HCT116 (cell line): ENCODE results near the gene NRSN1. TPM values are rescaled to one million over a fixed set of nuclear protein-coding genes. Genes with fewer than 3 reads are reported as not detected.

Experiments
- ATAC-seq: fragments of 200-7000 bp; cut with Tn5 transposase; 2 replicates; pipeline ENCODE4 v1.9.1; 2020; ENCODE audit warnings: mild to moderate bottlenecking, moderate library complexity
- BruUV-seq: library from RNA; stranded (reverse); fragments of 400-500 nt; replicated peaks from 2 replicates; lab custom pipeline; 2021; lab: Mats Ljungman, UMichigan
- CTCF ChIA-PET: fragments of 300-600 bp; sonication (Branson Sonifier 250); formaldehyde crosslinking; loops from one replicate; lab custom pipeline; 2021; ENCODE audit warnings: antibody characterized with exemption; lab: Charles Lee
- POLR2A ChIA-PET: fragments of 300-600, 350-600 bp; sonication (Branson Sonifier 250); formaldehyde crosslinking; loops from one replicate; lab custom pipeline; 2021; ENCODE audit warnings: antibody characterized with exemption; lab: Charles Lee
- RAD21 ChIA-PET, 2 experiments: fragments of 300-600 bp; sonication (Branson Sonifier 250); formaldehyde crosslinking; loops; one replicate each; lab custom pipeline; 2023; ENCODE audit warnings: low total read pairs in 2 of 2; ENCODE audit not compliant: uncharacterized antibody in 2 of 2, unreplicated experiment in 2 of 2, low non-redundant PET in 1 of 2; lab: Charles Lee
- DNase-seq: peaks from one replicate; pipeline ENCODE4 v3.0.0-alpha.2; 2010; ENCODE audit warnings: low read depth, low spot score
- H2AFZ ChIP-seq: fragments of 200-600 bp; shearing (Covaris generic), sonication (generic); 2 replicates; pipeline ENCODE4 v1.6.1; 2017; ENCODE audit warnings: low read depth, mixed run types, mixed read lengths, antibody characterized with exemption, low read length; ENCODE audit not compliant: poor library complexity, severe bottlenecking
- H3K27ac ChIP-seq: 2 replicates; pipeline ENCODE4 v1.5.1; 2012; ENCODE audit warnings: low read depth, low read length
- H3K27me3 ChIP-seq: fragments of 200-600 bp; sonication (generic); 2 replicates; pipeline ENCODE4 v1.6.1; 2016; ENCODE audit warnings: mixed run types, low read length, mixed read lengths; ENCODE audit not compliant: insufficient read depth
- H3K36me3 ChIP-seq, 2 experiments: fragments of 200-500 bp in 1 of 2; fragments of 200-600 bp in 1 of 2; sonication (Bioruptor generic) in 1 of 2; sonication (generic) in 1 of 2; 2 replicates each; pipeline versions ENCODE4 v1.5.1 to v1.6.1; 2014 to 2016; ENCODE audit warnings: low read length in 2 of 2, inconsistent platforms in 1 of 2, mixed read lengths in 1 of 2, mixed run types in 1 of 2; ENCODE audit not compliant: insufficient read depth in 2 of 2, control insufficient read depth in 1 of 2
- H3K4me1 ChIP-seq, 2 experiments: fragments of 200-600 bp in 1 of 2; sonication (generic) in 1 of 2; 2 replicates each; pipeline versions ENCODE4 v1.5.1 to v1.6.1; 2012 to 2017; ENCODE audit warnings: low read length in 2 of 2, inconsistent platforms in 1 of 2, mild to moderate bottlenecking in 1 of 2, mixed read lengths in 1 of 2, mixed run types in 1 of 2, moderate library complexity in 1 of 2; ENCODE audit not compliant: insufficient read depth in 2 of 2, control insufficient read depth in 1 of 2
- H3K4me2 ChIP-seq: fragments of 200-600 bp; sonication (generic); 2 replicates; pipeline ENCODE4 v1.6.1; 2017; ENCODE audit warnings: mixed run types, low read length, mixed read lengths
- H3K4me3 ChIP-seq, 2 experiments: fragments of 200-600 bp in 1 of 2; sonication (generic) in 1 of 2; replicated peaks in 1 of 2; 2 replicates each; pipeline ENCODE4 v1.5.1; 2011 to 2016; ENCODE audit warnings: low read length in 2 of 2, control low read depth in 1 of 2, low read depth in 1 of 2, mild to moderate bottlenecking in 1 of 2, mixed read lengths in 1 of 2, mixed run types in 1 of 2
- H3K79me2 ChIP-seq: fragments of 200-600 bp; sonication (generic); 2 replicates; pipeline ENCODE4 v1.6.1; 2017; ENCODE audit warnings: mild to moderate bottlenecking, mixed run types, low read length, moderate library complexity, mixed read lengths; ENCODE audit not compliant: insufficient read depth
- H3K9ac ChIP-seq: fragments of 200-600 bp; sonication (generic); 2 replicates; pipeline ENCODE4 v1.6.1; 2016; ENCODE audit warnings: low read length, mixed read lengths
- H3K9me2 ChIP-seq: fragments of 200-600 bp; sonication (generic), shearing (Covaris generic); 2 replicates; pipeline ENCODE4 v1.6.1; 2017; ENCODE audit warnings: mixed run types, mild to moderate bottlenecking, moderate library complexity; ENCODE audit not compliant: insufficient read depth
- H3K9me3 ChIP-seq, 2 experiments: fragments of 200-500 bp in 1 of 2; fragments of 200-600 bp in 1 of 2; sonication (Bioruptor generic) in 1 of 2; sonication (generic) in 1 of 2; 2 replicates each; pipeline ENCODE4 v1.6.1; 2014 to 2017; ENCODE audit warnings: low read length in 2 of 2, mixed read lengths in 2 of 2, inconsistent platforms in 1 of 2, low read depth in 1 of 2, mild to moderate bottlenecking in 1 of 2, mixed run types in 1 of 2, moderate library complexity in 1 of 2; ENCODE audit not compliant: control insufficient read depth in 1 of 2, insufficient read depth in 1 of 2
- H4K20me1 ChIP-seq: fragments of 200-600 bp; sonication (generic), shearing (Covaris generic); 2 replicates; pipeline ENCODE4 v1.6.1; 2017; ENCODE audit warnings: mixed run types, mild to moderate bottlenecking, moderate library complexity; ENCODE audit not compliant: insufficient read depth
- CBX3 ChIP-seq: IDR thresholded peaks from 2 replicates; pipeline ENCODE4 v1.6.1; 2012; ENCODE audit warnings: low read depth
- EGR1 ChIP-seq: IDR thresholded peaks from 2 replicates; pipeline ENCODE4 v1.6.1; 2012; ENCODE audit warnings: low read depth
- ELF1 ChIP-seq: IDR thresholded peaks from 2 replicates; pipeline ENCODE4 v1.6.1; 2012; ENCODE audit warnings: low read depth, borderline replicate concordance
- EZH2phosphoT487 ChIP-seq: fragments of 200-600 bp; IDR thresholded peaks from 2 replicates; pipeline ENCODE4 v1.6.1; 2018; ENCODE audit warnings: antibody characterized with exemption, borderline replicate concordance
- JUND ChIP-seq: IDR thresholded peaks from 2 replicates; pipeline ENCODE4 v1.6.1; 2012
- POLR2A ChIP-seq: IDR thresholded peaks from 2 replicates; pipeline ENCODE4 v1.7.0; 2011; ENCODE audit warnings: borderline replicate concordance; ENCODE audit not compliant: insufficient read depth, insufficient read length; ENCODE audit errors: extremely low read depth
- RAD21 ChIP-seq: IDR thresholded peaks from 2 replicates; pipeline ENCODE4 v1.6.1; 2012; ENCODE audit warnings: low read depth, mild to moderate bottlenecking
- REST ChIP-seq: IDR thresholded peaks from 2 replicates; pipeline ENCODE4 v1.6.1; 2012; ENCODE audit warnings: low read depth
- SRF ChIP-seq: IDR thresholded peaks from 2 replicates; pipeline ENCODE4 v1.6.1; 2012; ENCODE audit warnings: low read depth
- TCF7L2 ChIP-seq: IDR thresholded peaks from 2 replicates; pipeline ENCODE4 v1.7.0; 2011; ENCODE audit warnings: borderline replicate concordance, inconsistent platforms; ENCODE audit not compliant: insufficient read depth, insufficient read length; ENCODE audit errors: extremely low read depth
- YY1 ChIP-seq: IDR thresholded peaks from 2 replicates; pipeline ENCODE4 v1.6.1; 2011; ENCODE audit warnings: low read length, low read depth, moderate library complexity, mild to moderate bottlenecking; ENCODE audit not compliant: insufficient replicate concordance; ENCODE audit errors: extremely low read depth
- ZNF274 ChIP-seq: fragments of 200-500 bp; sonication (Bioruptor generic); IDR thresholded peaks from 2 replicates; pipeline ENCODE4 v1.6.1; 2014; ENCODE audit warnings: mild to moderate bottlenecking, low read depth, low read length, inconsistent platforms
- intact Hi-C: fragments of 100-400 bp; cut with micrococcal nuclease; formaldehyde crosslinking; loops from 2 replicates; pipeline ENCODE4 v1.10.0; 2022
- total RNA-seq: library from RNA; stranded (reverse); gene quantifications from one replicate; pipeline ENCODE4 v1.2.1, GENCODE V29; 2021; ENCODE audit not compliant: unreplicated experiment
- TF ChIP-seq, protein P1 (sequence below): IDR thresholded peaks from 2 replicates; pipeline ENCODE4 v1.6.1; 2011; ENCODE audit warnings: mild to moderate bottlenecking, low read length, moderate library complexity; ENCODE audit not compliant: insufficient replicate concordance; ENCODE audit errors: extremely low read depth

Gene NRSN1
- total RNA-seq, 1 experiment from 2014 or later = not detected

- DNase-seq (no peak), ATAC-seq (no peak)
- H4K20me1 ChIP-seq = no peaks in the 10 kb centered on the region
- BruUV-seq = no TSS peak
- H3K36me3 ChIP-seq = no peaks in the 10 kb centered on the region
- intact Hi-C loops = no loop called here
- H3K27ac ChIP-seq = no peak overlapping the region
- H3K4me1 ChIP-seq = no peaks in the 10 kb centered on the region
- TF ChIP-seq RAD21 (no peak), ZNF274 (no peak), EGR1 (no peak), POLR2A (no peak), CBX3 (no peak), YY1 (no peak), JUND (no peak), ELF1 (no peak), EZH2phosphoT487 (no peak), REST (no peak), TCF7L2 (no peak), SRF (no peak)
- TF ChIP-seq, protein P1, sequence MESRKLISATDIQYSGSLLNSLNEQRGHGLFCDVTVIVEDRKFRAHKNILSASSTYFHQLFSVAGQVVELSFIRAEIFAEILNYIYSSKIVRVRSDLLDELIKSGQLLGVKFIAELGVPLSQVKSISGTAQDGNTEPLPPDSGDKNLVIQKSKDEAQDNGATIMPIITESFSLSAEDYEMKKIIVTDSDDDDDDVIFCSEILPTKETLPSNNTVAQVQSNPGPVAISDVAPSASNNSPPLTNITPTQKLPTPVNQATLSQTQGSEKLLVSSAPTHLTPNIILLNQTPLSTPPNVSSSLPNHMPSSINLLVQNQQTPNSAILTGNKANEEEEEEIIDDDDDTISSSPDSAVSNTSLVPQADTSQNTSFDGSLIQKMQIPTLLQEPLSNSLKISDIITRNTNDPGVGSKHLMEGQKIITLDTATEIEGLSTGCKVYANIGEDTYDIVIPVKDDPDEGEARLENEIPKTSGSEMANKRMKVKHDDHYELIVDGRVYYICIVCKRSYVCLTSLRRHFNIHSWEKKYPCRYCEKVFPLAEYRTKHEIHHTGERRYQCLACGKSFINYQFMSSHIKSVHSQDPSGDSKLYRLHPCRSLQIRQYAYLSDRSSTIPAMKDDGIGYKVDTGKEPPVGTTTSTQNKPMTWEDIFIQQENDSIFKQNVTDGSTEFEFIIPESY = no peak
- H2AFZ ChIP-seq = no peak overlapping the region
- H3K4me2 ChIP-seq = no peak overlapping the region
- H3K9me3 ChIP-seq = no peaks in the 10 kb centered on the region
- no peaks in the 10 kb centered on the region for H3K79me2 ChIP-seq
- H3K9me2 ChIP-seq = no peaks in the 10 kb centered on the region
- H3K4me3 ChIP-seq = no peak overlapping the region
- H3K9ac ChIP-seq = no peak overlapping the region
- no peaks in the 10 kb centered on the region for H3K27me3 ChIP-seq
- CTCF ChIA-PET = no interaction called here
- POLR2A ChIA-PET = no interaction called here
- RAD21 ChIA-PET = no interaction called here
Measured at GRCh38 chr6:24089736-24090135, 36.3 kb upstream of the NRSN1 start.
